Activated CD4-positive, alpha-beta T cell treated with anti-CD3 and anti-CD28 coated beads, Interleukin-2, amount 50 U/mL, for 1 hour (primary cell): ENCODE measurements around the gene TJP3.
A peak's percentile ranks its signal among the peaks of the same experiment; 100 is the strongest.
"Not testable (repeated sequence)": the region's sequence is repeated elsewhere in the genome, so short reads cannot be mapped to it uniquely, and the experiment has no call there.

Experiments
- DNase-seq: peaks from one replicate; pipeline ENCODE4 v3.0.0-alpha.2; 2020

TJP3 gene

DNA sequence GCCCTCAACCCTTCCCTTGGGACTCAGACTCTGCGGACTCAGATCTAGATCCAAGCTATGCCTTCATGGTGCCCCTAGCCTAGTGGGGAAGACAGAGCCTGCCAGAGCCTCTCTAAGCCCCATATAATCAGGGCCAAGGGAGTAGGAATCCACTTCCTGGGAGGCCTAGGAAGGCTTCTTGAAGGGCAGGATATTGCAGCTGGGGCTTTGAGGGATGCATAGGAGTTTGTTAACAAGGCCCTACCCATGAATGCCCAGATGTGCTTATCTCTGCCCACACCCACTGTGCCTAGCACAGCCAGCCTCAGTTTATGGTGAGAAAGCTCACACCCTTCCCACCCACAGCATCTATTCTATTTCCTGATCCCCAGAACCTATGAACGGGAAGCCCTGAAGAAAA lies 42.0 kb downstream of the TJP3 start:
- no peak for DNase-seq

DNA sequence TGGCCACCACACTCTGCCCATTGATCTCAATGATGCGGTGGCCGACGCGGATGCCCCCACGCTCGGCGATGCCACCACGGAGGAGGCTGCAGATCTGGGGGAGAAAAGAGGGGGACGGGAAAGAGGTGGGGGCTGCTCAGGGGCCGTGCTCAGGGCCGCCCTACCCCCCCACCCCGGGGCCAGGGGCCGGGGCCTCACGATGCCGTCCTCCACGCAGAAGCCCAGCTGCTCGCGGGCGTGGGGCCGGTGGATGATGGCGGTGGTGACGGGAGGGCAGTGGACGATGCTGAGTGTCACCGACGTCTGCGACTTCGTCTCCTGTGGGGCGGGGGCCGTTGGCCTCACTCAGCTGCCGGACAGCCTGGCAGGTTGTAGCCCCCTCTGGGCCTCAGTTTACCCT lies 43.1 kb downstream of the TJP3 start:
- DNase-seq, result no peak

DNA sequence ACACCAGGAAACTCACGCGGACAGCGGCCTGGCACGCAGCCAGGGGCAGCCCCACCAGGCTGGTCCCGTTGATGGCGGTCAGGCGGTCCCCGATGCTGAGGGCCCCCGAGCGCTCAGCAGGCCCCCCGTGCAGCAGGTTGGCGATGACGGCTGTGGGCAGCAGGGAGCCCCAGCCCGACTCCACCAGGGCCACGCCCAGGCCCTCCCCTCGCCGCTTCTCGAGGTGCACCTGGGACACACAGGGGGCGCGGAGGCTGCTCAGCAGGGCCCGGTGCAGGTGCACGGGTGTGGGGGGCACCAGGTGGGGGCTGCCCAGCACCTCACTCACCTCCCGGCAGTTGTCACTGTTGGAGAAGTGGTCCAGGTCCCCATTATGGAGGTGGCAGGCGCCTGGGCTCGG lies 44.3 kb downstream of the TJP3 start:
- DNase-seq, result no peak

DNA sequence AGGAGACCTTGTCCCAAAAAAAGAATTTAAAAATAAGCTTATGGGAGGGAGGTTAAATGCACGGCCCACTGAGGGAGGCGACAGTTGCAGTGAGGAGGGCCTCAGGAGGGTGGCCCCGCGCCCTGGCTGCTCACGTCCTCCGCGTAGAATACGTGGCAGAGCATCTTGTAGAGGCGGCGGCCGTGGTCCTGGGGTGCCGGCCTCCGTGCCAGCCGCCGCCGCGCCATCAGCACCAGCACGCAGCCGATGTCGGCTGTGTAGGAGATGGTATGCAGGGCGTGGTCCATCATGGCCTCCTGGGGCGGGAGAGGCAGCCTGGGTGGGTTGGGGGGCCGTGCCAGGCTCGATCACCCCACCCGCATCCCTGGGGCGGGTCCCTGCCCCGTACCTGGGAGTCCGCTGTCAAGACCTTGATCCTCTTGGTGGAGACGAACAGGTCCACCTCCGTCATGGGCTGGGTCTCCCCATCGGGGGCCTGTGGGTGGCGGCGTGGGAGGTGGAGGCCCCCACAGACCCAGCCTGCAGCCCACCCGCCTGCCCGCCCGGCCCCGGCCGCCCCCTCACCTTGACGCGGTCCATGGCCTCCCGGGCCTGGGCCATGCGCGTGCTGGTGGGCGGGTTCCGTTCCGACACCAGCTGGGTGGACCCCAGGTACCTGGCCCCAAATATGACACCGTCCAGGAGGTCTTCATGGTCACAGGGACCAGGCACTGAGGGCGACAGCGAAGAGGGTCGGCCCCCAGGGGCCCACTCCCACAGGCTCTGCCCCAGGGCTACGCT lies 45.6 kb downstream of the TJP3 start:
- DNase-seq, result no peak

DNA sequence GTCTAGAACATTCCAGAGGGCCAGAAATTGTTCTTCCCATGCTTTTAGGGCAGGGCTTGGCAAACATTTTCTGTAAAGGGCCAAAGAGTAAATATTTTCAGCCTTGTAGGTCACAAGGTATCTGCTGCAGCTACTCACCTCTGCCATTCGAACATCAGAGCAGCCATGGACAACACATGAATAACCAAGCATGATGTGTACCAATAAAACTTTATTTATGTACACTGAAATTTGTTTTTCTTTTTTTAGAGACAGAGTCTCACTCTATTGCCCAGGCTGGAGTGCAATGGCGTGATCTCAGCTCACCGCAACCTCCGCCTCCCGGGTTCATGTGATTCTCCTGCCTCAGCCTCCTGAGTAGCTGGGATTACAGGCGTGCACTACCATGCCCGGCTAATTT lies 49.5 kb downstream of the TJP3 start:
- DNase-seq, result not testable (repeated sequence)

DNA sequence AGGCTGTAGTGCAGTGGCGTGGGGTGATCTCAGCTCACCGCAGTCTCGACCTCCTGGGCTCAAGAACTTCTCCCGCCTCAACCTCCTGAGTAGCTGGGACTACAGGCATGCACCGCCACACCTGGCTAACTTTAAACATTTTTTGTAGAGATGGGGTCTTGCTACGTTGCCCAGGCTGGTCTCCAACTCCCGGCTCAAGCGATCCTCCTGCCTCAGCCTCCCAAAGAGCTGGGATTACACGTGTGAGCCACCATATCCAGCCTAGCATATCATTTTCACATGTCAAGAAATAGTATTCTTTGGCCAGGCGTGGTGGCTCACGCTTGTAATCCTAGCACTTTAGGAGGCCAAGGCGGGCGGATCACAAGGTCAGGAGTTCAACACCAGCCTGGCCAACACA lies 50.1 kb downstream of the TJP3 start:
- not testable (repeated sequence) for DNase-seq

DNA sequence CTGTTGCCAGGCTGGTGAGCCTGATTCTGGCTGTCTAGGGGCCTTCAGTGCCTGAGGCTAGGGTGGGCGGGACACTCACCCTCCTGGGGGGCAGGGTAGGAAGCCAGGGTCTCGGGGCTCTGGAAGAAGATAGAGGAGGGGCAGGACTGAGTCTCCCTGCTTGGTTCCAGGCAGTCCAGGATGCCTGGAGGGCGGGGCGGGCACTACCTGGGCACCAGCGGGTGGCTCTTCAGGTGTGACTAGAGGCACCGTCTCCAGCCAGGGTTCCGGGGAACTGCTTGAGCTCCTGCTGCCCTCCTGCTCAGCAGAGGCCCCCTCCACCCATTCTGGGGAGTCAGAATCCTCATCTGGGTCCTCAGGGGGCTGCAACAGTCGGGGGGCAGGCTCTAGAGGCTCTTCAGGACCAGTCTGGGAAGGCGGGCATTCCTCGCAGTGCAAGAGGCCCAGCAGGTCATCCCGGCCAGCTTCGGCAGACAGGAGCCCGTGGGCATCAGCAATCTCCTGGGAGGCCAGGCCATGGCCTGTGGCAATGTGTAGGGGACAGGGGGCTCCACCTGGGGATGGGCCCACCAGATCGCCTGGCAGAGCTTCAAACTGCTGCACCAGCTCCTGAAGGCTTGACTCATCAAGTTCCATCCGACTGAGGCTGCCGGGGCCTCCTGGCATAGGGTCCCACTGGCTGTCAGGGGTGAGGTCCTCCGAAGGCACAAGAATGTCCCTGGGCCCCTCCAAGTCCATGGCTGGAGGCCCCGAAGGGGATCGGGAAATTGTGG lies 51.5 kb downstream of the TJP3 start:
- no peak for DNase-seq

DNA sequence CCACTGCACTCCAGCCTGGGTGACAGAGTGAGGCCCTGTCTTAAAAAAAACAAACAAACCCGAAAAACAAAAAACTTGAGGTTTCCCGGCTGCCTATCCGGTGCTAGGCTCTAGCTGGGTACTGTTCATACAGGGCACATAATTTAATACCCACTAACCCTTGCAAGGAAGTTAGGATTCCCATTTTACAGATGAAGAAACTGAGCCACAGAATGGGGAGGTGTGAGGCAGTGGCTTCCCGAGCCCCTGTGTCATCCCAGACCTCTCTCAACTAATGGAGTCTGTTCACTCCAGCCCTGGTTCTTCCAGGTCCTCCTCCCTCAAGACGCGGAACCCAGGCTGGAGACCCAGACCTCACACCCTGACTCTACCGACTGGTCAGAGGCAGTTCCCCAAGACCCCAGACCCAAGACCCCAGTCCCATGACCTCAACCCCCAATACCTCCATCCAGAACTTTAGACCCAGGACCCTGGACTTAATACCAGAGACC lies 52.7 kb downstream of the TJP3 start:
- DNase-seq, result peak; percentile 9

DNA sequence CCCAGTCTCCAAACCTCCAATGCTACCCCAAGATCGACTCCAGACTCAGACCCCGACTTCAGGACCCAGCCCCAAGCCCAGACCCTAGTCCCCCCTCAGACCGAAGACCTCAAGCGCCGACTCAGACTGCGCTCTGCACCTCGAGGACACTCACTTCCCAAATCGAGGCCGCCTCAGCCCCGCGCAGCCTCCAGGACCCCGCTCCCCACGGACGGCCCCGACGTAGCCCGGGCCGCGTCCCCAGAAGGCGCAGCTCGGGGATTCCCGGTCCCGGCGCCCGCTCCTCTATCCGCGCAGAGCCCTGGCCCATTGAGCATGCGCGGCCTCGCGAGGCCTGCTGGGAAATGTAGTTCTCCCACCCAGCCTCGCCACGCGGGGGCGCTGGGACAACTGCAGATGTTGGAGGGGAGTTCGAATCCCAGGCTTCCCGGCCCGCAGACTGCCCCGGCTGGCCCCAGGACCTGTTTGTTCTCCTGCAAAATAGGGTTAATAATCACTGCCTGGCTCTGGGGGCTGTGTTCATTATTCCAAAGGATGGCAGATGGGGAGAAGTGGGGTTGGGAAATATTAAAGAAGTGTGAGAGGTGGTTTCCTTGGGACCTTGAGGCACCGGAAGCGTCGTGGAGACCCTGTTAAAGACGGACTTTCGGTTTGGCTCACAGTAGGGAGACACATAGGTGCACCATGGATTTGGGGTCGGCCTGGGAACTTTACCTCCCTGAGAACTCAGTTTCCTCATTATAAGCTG lies 53.4 kb downstream of the TJP3 start, which contains the start of gene APBA3:
Gene APBA3, minus strand, starts transcription at position 311 of the 748 bp plus-strand sequence. CDS start 1,428 bp downstream, outside the sequence.
- peak; percentile 95 for DNase-seq

DNA sequence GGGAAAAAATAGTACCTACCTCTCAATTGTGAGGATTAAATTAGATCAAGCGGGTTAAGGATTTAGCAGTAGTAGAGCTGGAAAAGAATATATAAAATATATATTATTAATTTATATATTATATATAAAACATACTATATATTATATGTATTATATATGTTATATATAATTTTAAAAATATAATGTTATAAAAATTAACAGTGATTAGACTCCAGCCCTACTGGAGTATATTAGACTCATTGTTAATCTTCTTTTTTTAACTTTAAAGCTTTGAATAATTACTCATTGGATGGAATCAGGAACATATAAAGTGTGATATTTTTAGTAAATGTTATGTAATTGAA lies 53.9 kb downstream of the TJP3 start:
- DNase-seq, result no peak

DNA sequence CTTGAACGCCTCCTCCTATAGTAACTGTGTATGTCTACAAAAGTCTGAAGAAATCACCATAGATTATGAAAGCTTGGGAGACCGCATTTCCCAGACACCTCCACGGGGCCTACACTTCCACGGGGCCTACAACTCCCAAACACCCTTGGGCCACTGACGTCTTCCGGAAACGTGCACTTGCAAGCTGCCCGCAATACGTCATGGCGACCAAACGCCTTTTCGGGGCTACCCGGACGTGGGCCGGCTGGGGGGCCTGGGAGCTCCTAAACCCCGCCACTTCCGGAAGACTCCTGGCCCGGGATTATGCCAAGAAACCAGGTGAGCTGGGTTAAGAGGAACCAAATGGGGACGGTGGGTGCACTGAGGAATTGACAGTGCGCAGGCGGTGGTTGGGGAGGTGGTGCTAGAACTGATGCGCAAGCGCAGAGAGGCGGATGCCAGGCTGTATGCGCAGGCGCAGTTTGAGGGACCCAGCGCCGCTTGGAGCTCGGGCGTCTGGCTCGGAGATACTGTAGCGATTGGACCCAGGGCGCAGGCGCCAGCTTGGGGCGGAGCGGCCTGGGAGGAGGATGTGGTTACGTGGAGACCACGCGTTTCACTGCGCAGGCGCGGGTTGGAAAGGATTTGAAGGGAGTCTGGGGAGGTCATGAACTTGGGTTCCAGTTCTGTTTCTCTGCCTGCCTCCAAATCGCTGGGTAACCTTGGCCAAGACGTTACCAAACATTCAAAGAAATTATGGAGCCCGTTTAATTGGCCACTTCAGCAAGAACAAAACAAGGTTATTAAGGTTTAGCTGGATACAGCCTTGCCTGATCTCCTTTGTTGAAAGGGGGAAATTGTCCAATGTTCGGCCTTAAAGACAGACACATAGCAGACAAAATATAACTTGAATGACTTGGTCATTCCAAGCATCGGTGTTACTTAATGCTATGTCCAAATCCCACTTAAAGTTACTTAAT lies 54.6 kb downstream of the TJP3 start, which contains the start of gene MRPL54:
Gene MRPL54, plus strand, starts transcription at position 182 of the 959 bp plus-strand sequence. Its CDS starts 19 bp downstream, at position 201.
- DNase-seq, result peak; percentile 99

DNA sequence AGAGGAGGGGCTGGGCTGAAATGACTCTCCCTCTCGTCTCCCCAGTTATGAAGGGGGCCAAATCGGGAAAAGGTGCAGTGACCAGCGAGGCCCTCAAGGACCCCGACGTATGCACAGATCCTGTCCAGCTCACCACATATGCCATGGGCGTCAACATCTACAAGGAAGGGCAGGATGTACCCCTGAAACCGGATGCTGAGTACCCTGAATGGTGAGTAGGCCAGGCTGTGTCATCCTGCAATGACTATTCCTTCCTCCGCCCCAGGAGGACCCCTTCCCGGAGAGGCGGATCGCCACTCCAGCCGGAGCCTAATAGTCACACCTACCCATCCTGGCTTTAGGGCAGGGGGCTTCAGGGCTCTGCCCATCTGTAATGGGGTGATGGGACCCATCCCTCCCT lies 56.9 kb downstream of the TJP3 start:
- no peak for DNase-seq

DNA sequence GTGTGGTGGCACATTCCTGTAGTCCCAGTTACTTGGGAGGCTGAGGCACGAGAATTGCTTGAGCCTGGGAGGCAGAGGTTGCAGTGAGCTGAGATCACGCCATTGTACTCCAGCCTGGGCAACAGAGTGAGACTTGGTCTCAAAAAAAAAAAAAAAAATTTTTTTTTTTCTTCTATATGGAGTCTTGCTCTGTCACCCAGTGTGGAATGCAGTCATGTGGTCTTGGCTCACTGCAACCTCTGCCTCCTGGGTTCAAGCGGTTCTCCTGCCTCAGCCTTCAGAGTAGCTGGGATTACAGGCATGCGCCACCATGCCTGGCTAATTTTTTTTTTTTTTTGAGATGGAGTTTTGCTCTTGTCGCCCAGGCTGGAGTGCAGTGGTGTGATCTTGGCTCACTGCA lies 57.6 kb downstream of the TJP3 start:
- not testable (repeated sequence) for DNase-seq

DNA sequence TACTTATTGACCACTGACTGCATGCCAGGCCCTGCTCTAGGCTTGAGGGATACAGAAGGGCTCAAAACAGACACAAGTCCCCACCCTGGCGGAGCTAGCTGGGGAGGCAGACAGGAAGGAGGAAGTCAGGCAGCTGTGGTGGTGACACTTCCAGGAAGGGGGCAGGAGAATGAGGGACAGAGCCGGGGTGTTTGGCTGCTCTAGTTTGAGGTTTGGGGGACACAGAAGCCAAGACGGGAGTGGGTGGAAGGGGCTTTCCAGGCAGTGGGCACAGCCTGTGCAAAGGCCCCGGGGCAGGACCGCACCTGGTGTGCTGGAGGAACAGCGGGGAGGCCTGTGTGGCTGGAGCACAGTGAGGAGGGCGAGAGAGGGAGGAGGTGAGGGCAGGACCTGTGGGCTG lies 58.3 kb downstream of the TJP3 start:
- no peak for DNase-seq

DNA sequence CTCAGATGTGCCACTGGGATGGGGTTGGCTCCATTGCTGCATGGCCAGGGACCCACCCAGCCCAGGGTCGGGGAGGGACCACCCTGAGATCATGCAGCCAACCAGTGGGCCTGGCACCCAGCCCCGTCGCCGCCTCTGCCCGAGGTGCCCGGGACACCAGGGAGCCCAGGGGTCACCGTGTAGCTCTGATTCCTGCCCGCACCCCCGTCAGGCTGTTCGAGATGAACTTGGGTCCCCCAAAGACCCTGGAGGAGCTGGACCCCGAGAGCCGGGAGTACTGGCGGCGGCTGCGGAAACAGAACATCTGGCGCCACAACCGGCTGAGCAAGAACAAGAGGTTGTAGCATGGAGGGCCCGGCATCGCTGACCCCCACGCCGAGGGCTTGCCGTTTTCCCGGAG lies 58.9 kb downstream of the TJP3 start:
- no peak for DNase-seq

DNA sequence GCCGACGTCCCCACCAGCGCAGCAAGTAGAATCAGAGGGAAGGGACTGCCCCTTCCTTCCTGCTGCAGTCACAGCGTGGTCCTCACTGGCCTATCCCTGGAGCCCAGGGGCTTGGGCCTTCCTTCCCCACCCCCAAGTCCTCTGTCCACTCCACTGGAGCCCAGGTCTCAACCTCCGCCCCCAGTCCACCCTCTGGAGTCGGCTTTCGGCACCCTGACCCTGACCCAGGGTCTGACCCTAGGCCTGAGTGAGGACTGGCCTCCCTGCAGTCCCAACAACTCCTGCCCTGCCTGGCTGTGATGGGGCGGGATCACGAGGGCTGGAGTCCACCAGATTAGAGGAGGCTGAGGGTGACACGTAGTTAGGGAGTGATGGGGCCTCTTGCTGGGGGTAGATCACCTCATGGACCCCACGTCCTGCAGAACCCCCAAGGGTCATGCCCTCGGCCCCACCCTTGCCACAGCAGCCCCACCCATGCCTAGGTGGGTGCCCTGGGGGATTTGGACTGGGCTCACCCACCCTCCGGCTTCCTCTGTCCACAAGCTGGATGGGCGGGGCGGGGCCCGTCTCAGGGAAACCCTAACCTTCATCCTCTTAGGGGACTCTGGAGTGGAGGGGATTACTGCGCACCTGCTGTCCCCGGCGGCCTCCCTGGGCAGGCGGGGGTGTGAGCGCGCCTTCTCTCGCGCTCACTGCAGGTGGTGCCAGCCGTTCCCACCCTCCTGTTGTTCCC lies 60.0 kb downstream of the TJP3 start:
- DNase-seq, result no peak

DNA sequence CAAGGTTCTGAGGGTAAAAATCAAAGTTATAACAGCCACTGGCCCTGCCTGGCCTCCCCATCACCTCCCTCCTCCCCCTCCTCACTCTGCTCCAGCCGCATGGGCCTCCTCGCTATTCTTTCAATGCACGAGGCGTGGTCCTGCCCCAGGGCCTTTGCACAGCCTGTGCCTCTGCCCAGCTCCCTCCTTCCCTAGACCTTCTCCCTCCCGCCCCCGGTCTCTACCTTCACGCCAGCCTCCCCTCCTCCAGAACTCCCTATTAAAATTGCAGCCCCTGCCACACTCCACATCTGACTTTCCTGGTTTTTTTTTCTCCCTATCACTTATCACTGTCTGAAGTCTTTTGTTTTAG lies 60.5 kb downstream of the TJP3 start:
- no peak for DNase-seq

DNA sequence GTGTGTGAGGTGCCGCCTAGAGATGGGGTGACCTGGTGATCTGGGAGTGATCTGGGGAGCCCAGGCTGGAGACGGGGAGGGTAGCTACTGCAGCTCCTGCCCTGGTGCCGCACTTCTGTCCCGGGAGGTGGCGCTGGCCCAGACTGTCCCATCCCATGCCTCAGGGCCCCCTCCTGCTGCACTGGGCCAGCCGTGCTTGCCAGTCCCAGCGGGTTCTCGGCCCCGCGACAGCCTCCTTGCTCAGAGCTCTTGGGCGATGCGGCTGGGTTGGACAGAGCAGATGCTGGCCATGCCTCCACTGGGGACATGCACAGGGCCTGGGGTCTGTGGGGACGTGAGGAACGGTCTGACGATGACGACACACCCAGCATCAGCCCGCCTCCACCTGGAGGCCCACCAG lies 61.3 kb downstream of the TJP3 start:
- no peak for DNase-seq

DNA sequence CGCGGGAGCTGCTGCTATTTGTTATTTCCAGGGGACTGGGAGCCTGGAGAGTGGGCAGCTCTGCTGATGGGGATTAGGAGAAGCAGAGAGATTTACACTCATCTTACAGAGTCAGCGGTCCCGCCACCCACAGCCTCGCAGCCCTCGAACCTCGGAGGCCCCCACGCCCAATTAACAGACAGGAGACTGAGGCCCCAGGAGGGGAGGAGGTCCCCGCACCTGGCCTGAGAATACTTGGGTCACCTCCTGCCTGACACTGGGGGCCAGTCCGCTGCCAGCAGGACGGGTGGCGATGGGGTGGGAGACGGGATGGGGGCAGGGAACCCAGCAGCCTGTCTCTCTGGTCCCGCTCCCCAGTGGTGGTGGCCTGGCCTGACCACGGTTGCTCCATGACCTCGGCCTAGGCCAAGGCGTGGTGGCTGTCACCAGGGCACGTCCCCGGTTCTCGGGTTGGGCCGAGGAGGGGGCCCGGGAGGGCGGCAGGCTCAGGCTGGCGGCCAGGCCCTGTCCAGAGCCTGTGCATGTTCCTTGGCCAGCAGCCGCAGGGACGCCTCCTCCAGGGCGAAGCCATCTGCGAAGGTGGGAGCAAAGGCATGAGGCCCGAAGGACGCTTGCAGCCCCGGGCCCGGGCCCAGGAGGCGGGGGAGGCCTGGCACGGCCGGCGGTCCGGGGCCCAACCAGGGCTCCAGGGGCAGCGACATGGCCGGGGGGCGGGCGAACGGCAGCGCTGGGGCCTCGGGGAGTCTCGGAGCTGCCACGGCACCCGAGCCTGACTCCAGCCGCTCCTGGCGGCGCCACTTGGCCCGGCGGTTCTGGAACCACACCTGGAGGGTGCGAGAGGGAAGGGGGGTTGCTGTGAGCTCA lies 62.2 kb downstream of the TJP3 start:
- DNase-seq, result no peak
